ENCODE measurements around the gene BBX. TPM values are rescaled to one million over a fixed set of nuclear protein-coding genes. Genes with fewer than 3 reads are reported as not detected.
A peak's percentile ranks its signal among the peaks of the same experiment; 100 is the strongest.

BBX gene
- total RNA-seq, 6 donors from 2014 or later, result 35.0 to 65.0 (median 42.8) TPM

DNA sequence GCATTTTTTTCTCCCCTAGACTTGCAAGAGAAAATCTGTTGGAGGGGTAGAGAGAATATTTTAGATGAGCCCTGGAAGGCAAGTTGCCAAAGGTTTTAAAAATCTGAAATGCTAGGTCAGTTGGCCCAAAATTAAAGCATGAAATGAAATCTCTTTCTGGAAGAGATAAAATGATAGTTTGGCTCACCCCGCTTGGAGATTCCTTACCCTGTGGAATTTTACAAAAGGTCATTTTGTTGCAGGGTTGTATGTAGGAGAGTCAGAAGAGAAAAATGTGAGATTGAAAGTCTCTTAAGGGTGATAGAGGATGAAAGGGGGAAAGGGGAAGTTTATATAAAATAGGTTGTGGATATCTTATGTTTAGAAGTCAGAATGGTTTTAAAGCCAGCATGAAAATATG lies 290.3 kb downstream of the BBX start:
- no peak for DNase-seq
- H3K4me3 ChIP-seq, result no peak overlapping the region
- no peaks in the 10 kb centered on the region for H3K27me3 ChIP-seq
- no peak overlapping the region for H3K27ac ChIP-seq
- WGBS, 2 donors, result 79 to 83% methylated on average over 1 of the region's 1 CpG
- TF ChIP-seq, protein P1, sequence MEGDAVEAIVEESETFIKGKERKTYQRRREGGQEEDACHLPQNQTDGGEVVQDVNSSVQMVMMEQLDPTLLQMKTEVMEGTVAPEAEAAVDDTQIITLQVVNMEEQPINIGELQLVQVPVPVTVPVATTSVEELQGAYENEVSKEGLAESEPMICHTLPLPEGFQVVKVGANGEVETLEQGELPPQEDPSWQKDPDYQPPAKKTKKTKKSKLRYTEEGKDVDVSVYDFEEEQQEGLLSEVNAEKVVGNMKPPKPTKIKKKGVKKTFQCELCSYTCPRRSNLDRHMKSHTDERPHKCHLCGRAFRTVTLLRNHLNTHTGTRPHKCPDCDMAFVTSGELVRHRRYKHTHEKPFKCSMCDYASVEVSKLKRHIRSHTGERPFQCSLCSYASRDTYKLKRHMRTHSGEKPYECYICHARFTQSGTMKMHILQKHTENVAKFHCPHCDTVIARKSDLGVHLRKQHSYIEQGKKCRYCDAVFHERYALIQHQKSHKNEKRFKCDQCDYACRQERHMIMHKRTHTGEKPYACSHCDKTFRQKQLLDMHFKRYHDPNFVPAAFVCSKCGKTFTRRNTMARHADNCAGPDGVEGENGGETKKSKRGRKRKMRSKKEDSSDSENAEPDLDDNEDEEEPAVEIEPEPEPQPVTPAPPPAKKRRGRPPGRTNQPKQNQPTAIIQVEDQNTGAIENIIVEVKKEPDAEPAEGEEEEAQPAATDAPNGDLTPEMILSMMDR (IDR thresholded peaks at IDR 0.05), result no peak
- TF ChIP-seq POLR2A (IDR thresholded peaks at IDR 0.05), result no peak
- no peak for TF ChIP-seq POLR2AphosphoS5 (IDR thresholded peaks at IDR 0.05)
- TF ChIP-seq EP300 (IDR thresholded peaks at IDR 0.05), result no peak
- H3K36me3 ChIP-seq, result peaks cover 0 to 5% (median 0%) of the 10 kb centered on the region in 4 donors
- peak in 1 of 2 donors; percentile 38 for ATAC-seq (ENCODE audit: low FRiP score in 2 of 2)
- no peaks in the 10 kb centered on the region for H3K9me3 ChIP-seq
- H3K4me1 ChIP-seq, result peaks cover 0 to 3% (median 0%) of the 10 kb centered on the region in 4 donors

DNA sequence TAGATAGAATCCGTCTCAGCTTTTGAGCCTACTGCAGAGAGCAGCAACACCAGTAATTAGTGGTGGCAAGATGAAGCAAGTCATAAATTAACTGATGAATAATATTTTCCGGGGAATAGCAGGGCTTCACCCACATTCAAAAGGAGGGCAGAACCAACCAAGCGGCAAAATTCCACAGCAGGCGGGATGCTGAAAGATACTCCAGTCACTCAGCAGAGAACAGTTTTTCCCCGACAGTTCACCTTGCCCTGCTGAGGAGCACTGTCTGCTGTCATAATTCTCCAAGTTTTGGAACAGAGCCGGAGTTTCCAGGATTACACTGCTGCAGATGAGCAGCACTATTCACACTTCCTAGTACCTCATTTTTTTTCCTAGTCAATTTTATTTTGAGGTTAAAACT lies 293.3 kb downstream of the BBX start:
- Histone ChIP-seq H3K4me1 (peaks cover 0 to 3% (median 0%) of the 10 kb centered on the region in 4 donors), H3K27ac (no peak overlapping the region), H3K9me3 (no peaks in the 10 kb centered on the region), H3K27me3 (no peaks in the 10 kb centered on the region), H3K4me3 (no peak overlapping the region), H3K36me3 (no peaks in the 10 kb centered on the region)
- DNase-seq, result no peak
- WGBS, 2 donors, result 88 to 91% methylated on average over 6 of the region's 6 CpGs
- ATAC-seq (ENCODE audit: low FRiP score in 2 of 2), result no peak
- no peak for TF ChIP-seq EP300 (IDR thresholded peaks at IDR 0.05)
- no peak for TF ChIP-seq POLR2A (IDR thresholded peaks at IDR 0.05)
- no peak for TF ChIP-seq POLR2AphosphoS5 (IDR thresholded peaks at IDR 0.05)
- TF ChIP-seq, protein P1 (IDR thresholded peaks at IDR 0.05), result no peak

DNA sequence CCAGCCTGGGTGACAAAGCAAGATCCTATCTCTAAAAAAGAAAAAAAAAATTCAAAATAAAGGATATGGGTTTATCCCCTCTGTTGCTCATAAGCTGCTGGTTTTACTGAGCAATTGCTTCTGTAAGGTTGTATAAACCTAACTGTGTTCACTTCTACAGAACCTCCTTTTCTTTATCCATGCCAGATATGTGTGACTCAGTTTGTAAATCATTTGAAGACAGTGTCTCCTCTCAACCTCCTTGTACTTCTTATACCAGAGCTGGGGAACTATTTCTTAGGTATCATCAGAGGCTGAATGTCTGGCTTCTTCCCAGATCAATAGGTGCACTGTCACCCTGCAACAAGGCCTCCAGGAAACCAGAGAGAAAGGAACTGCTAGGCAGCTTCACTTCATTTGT lies 294.3 kb downstream of the BBX start:
- no peak overlapping the region for H3K27ac ChIP-seq
- no peaks in the 10 kb centered on the region for H3K27me3 ChIP-seq
- no peaks in the 10 kb centered on the region for H3K36me3 ChIP-seq
- no peak for DNase-seq
- TF ChIP-seq POLR2A (IDR thresholded peaks at IDR 0.05), result no peak
- peaks cover 0 to 3% (median 0%) of the 10 kb centered on the region in 4 donors for H3K4me1 ChIP-seq
- H3K4me3 ChIP-seq, result no peak overlapping the region
- no peaks in the 10 kb centered on the region for H3K9me3 ChIP-seq
- no peak for ATAC-seq (ENCODE audit: low FRiP score in 2 of 2)

DNA sequence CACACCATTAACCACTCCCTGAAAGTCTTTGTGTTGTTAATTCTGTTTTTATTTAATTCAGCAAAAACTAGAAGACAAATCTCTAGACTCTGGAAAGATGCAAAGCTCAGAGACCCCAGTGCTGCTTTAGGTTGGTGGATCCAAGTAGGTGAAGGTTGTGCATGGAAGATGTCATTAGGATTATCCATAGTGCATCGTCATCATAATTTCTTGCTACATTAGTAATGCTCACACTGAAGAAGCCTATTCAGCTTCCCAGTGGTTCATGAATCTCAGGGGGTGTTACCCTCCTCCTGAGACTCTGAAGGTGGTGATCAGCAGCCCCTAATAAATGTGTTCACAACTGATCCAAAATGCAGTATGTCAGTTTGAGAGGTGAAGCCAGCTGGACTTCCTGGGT lies 295.3 kb downstream of the BBX start:
- no peaks in the 10 kb centered on the region for H3K27me3 ChIP-seq
- H3K27ac ChIP-seq, result no peak overlapping the region
- no peak for ATAC-seq (ENCODE audit: low FRiP score in 2 of 2)
- DNase-seq, result no peak
- TF ChIP-seq POLR2A (IDR thresholded peaks at IDR 0.05), result no peak
- TF ChIP-seq POLR2AphosphoS5 (IDR thresholded peaks at IDR 0.05), result no peak
- TF ChIP-seq, protein P1 (IDR thresholded peaks at IDR 0.05), result no peak
- no peak for TF ChIP-seq EP300 (IDR thresholded peaks at IDR 0.05)
- 87 to 89% methylated on average over 1 of the region's 1 CpG for WGBS, 2 donors
- H3K36me3 ChIP-seq, result no peaks in the 10 kb centered on the region
- no peak overlapping the region for H3K4me3 ChIP-seq
- H3K4me1 ChIP-seq, result peaks cover 0 to 3% (median 0%) of the 10 kb centered on the region in 4 donors
- no peaks in the 10 kb centered on the region for H3K9me3 ChIP-seq

DNA sequence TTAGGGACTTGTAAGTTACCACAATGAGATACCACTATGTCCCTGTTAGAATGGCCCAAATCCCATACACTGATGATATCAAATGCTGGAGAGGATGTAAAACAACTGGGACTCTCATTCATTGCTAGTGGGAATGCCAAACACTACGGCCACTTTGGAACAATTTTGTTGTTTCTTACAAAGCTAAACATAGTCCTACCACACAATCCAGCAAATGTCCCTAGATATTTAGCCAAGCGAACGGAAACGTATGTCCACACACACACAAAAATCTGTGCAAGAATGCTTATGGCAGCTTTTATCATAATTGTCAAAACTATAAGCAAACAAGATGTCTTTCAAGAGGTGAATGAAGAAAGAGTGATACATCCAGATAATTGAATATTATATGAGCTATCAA lies 296.9 kb downstream of the BBX start:
- no peak for DNase-seq
- Histone ChIP-seq H3K27me3 (no peaks in the 10 kb centered on the region), H3K36me3 (no peaks in the 10 kb centered on the region), H3K27ac (no peak overlapping the region), H3K9me3 (no peaks in the 10 kb centered on the region), H3K4me1 (peaks cover 0 to 3% (median 0%) of the 10 kb centered on the region in 4 donors), H3K4me3 (no peak overlapping the region)
- TF ChIP-seq EP300 (IDR thresholded peaks at IDR 0.05) (no peak), POLR2AphosphoS5 (IDR thresholded peaks at IDR 0.05) (no peak), POLR2A (IDR thresholded peaks at IDR 0.05) (no peak)
- TF ChIP-seq, protein P1 (IDR thresholded peaks at IDR 0.05), result no peak
- WGBS, 2 donors, result 85 to 94% methylated on average over 4 of the region's 4 CpGs
- ATAC-seq (ENCODE audit: low FRiP score in 2 of 2), result no peak

Measured in upper lobe of left lung (tissue), 6 donors.